ENCODE data around the gene ZBTB1. TPM values are rescaled to one million over a fixed set of nuclear protein-coding genes. Genes with fewer than 3 reads are reported as not detected.
"Not testable (repeated sequence)": the region's sequence is repeated elsewhere in the genome, so short reads cannot be mapped to it uniquely, and the experiment has no call there.

The ZBTB1 gene
- polyA plus RNA-seq, 1 donor from 2014 or later: 24.8 TPM

DNA sequence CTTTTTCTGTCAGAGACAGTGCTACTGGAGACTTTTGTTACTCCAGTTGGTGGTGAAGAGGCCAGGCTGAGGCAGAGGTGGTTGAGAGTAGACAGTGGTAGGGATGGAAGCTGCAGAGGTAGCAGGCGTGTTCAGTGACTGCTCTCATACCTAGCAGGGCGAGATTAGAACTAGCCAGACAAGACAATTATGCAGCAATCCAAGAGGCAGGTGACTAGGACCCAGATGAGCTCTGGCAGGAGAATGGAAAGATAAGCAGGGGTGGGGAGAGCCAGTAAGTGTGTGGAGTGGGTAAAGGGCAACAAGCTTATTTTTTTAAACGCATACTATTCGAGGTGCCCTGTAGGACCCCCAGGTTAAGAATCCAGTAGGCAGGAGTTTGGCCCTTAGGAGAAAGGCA is 50.0 kb downstream of the ZBTB1 start:
- Histone ChIP-seq H3F3A (ENCODE audit: insufficient read depth, low read length, poor library complexity, severe bottlenecking) (no peaks in the 10 kb centered on the region), H3K36me3 (ENCODE audit: insufficient read depth, low read length) (no peaks in the 10 kb centered on the region), H3K79me2 (replicated peaks; ENCODE audit: insufficient read depth, low read length) (no peaks in the 10 kb centered on the region), H3K27me3 (ENCODE audit: insufficient read depth, low read depth, low read length) (peaks cover 23% of the 10 kb centered on the region), H3K9me3 (ENCODE audit: low read length) (no peaks in the 10 kb centered on the region), H3K9ac (ENCODE audit: low read length) (no peak overlapping the region), H3K4me3 (ENCODE audit: low read length) (no peak overlapping the region), H3K9me2 (ENCODE audit: insufficient read depth, low read length) (no peaks in the 10 kb centered on the region), H2AFZ (ENCODE audit: low read depth, low read length) (no peak overlapping the region), H3K4me2 (ENCODE audit: low read length) (no peak overlapping the region), H3K27ac (ENCODE audit: low read length) (no peak overlapping the region), H4K20me1 (ENCODE audit: insufficient read depth) (no peaks in the 10 kb centered on the region)
- TF ChIP-seq POLR2AphosphoS5 (IDR thresholded peaks at IDR 0.05) (no peak), EZH2 (IDR thresholded peaks at IDR 0.05; ENCODE audit: borderline replicate concordance, insufficient read depth, low read length, poor library complexity, severe bottlenecking) (no peak)

DNA sequence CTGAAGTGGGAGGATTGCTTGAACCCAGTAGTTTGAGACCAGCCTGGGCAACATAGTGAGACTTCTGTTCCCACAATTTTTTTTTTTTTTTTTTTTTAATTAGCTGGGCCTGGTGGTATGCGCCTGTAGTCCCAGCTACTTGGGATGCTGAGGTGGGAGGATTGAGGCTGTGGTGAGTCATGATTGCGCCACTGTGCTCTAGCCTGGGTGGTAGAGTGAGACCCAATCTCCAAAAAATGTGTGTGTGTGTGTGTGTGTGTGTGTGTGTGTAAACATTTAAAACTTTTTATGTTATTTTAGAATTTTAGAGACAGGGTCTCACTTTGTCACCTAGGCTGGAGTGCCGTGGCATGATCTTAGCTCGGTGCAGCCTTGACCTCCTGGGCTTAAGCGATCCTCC is 52.0 kb downstream of the ZBTB1 start:
- H3K9ac ChIP-seq (ENCODE audit: low read length): no peak overlapping the region
- H3K9me3 ChIP-seq (ENCODE audit: low read length): no peaks in the 10 kb centered on the region
- no peaks in the 10 kb centered on the region for H3K9me2 ChIP-seq (ENCODE audit: insufficient read depth, low read length)
- H3K4me3 ChIP-seq (ENCODE audit: low read length): no peak overlapping the region
- no peak for TF ChIP-seq RAD21 (conservative IDR thresholded peaks at IDR 0.05)
- H4K20me1 ChIP-seq (ENCODE audit: insufficient read depth): no peaks in the 10 kb centered on the region
- peaks cover 4% of the 10 kb centered on the region for H3K27me3 ChIP-seq (ENCODE audit: insufficient read depth, low read depth, low read length)
- H3K79me2 ChIP-seq (replicated peaks; ENCODE audit: insufficient read depth, low read length): no peaks in the 10 kb centered on the region
- H3K4me2 ChIP-seq (ENCODE audit: low read length): no peak overlapping the region
- H3K27ac ChIP-seq (ENCODE audit: low read length): no peak overlapping the region
- H3K36me3 ChIP-seq (ENCODE audit: insufficient read depth, low read length): no peaks in the 10 kb centered on the region
- no peaks in the 10 kb centered on the region for H3F3A ChIP-seq (ENCODE audit: insufficient read depth, low read length, poor library complexity, severe bottlenecking)
- H2AFZ ChIP-seq (ENCODE audit: low read depth, low read length): no peak overlapping the region

DNA sequence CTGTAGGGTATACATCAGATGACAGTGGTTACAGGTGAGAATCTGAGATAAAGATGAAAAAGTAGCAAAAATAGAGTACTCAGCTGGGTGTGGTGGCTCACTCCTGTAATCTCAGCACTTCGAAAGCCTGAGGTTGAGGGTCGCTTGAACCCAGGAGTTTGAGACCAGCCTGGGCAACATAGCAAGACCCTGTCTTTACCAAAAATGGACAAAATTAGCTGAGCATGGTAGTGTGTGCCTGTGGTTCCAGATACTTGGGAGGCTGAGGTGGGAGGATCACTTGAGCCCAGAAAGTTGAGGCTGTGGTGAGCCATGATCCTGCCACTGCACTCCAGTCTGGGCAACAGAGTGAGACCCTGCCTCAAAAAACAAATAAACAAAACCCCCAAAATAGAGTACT is 53.6 kb downstream of the ZBTB1 start:
- not testable (repeated sequence) for H3K27me3 ChIP-seq (ENCODE audit: insufficient read depth, low read depth, low read length); H3K9ac ChIP-seq (ENCODE audit: low read length); H3K27ac ChIP-seq (ENCODE audit: low read length); H3K9me3 ChIP-seq (ENCODE audit: low read length); H3K79me2 ChIP-seq (replicated peaks; ENCODE audit: insufficient read depth, low read length); H2AFZ ChIP-seq (ENCODE audit: low read depth, low read length); H3F3A ChIP-seq (ENCODE audit: insufficient read depth, low read length, poor library complexity, severe bottlenecking); H4K20me1 ChIP-seq (ENCODE audit: insufficient read depth); H3K9me2 ChIP-seq (ENCODE audit: insufficient read depth, low read length); H3K4me2 ChIP-seq (ENCODE audit: low read length); H3K4me3 ChIP-seq (ENCODE audit: low read length); H3K36me3 ChIP-seq (ENCODE audit: insufficient read depth, low read length)

DNA sequence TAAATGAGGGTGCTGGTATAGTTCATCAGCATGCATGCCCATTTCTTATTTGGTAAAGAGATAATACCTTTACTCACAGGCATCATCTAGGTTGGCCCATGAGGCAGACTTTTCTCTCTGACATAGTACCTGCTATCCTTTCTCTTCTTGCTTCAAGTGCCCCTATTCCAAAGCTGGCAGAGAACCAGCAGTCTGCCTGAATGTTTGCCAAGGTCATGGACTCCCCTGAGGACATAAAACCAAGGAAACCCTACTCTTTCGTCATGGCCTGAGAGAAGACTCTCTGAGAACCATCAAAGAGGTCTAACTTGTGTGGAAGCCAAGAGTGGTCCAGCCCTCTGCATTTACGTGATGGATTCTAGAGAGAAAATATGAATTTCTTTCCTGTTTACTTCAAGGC is 57.1 kb downstream of the ZBTB1 start:
- no peaks in the 10 kb centered on the region for H3F3A ChIP-seq (ENCODE audit: insufficient read depth, low read length, poor library complexity, severe bottlenecking)
- no peaks in the 10 kb centered on the region for H3K9me3 ChIP-seq (ENCODE audit: low read length)
- H3K27me3 ChIP-seq (ENCODE audit: insufficient read depth, low read depth, low read length): no peaks in the 10 kb centered on the region
- H3K4me3 ChIP-seq (ENCODE audit: low read length): no peak overlapping the region
- no peak overlapping the region for H3K9ac ChIP-seq (ENCODE audit: low read length)
- no peak for TF ChIP-seq SMC3 (conservative IDR thresholded peaks at IDR 0.05; ENCODE audit: poor library complexity)
- TF ChIP-seq EP300 (conservative IDR thresholded peaks at IDR 0.05; ENCODE audit: poor library complexity, severe bottlenecking): no peak
- TF ChIP-seq POLR2AphosphoS5 (IDR thresholded peaks at IDR 0.05): no peak
- TF ChIP-seq MXI1 (conservative IDR thresholded peaks at IDR 0.05; ENCODE audit: poor library complexity, severe bottlenecking): no peak
- TF ChIP-seq, protein P1, sequence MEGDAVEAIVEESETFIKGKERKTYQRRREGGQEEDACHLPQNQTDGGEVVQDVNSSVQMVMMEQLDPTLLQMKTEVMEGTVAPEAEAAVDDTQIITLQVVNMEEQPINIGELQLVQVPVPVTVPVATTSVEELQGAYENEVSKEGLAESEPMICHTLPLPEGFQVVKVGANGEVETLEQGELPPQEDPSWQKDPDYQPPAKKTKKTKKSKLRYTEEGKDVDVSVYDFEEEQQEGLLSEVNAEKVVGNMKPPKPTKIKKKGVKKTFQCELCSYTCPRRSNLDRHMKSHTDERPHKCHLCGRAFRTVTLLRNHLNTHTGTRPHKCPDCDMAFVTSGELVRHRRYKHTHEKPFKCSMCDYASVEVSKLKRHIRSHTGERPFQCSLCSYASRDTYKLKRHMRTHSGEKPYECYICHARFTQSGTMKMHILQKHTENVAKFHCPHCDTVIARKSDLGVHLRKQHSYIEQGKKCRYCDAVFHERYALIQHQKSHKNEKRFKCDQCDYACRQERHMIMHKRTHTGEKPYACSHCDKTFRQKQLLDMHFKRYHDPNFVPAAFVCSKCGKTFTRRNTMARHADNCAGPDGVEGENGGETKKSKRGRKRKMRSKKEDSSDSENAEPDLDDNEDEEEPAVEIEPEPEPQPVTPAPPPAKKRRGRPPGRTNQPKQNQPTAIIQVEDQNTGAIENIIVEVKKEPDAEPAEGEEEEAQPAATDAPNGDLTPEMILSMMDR (IDR thresholded peaks at IDR 0.05; ENCODE audit: poor library complexity, severe bottlenecking): no peak
- H3K79me2 ChIP-seq (replicated peaks; ENCODE audit: insufficient read depth, low read length): no peaks in the 10 kb centered on the region
- H2AFZ ChIP-seq (ENCODE audit: low read depth, low read length): no peak overlapping the region
- no peaks in the 10 kb centered on the region for H3K9me2 ChIP-seq (ENCODE audit: insufficient read depth, low read length)
- no peak overlapping the region for H3K27ac ChIP-seq (ENCODE audit: low read length)
- H3K4me2 ChIP-seq (ENCODE audit: low read length): no peak overlapping the region
- no peaks in the 10 kb centered on the region for H4K20me1 ChIP-seq (ENCODE audit: insufficient read depth)
- H3K36me3 ChIP-seq (ENCODE audit: insufficient read depth, low read length): no peaks in the 10 kb centered on the region
